ENCODE results near the gene MAP1S.
A peak's percentile ranks its signal among the peaks of the same experiment; 100 is the strongest.

The MAP1S gene

DNA sequence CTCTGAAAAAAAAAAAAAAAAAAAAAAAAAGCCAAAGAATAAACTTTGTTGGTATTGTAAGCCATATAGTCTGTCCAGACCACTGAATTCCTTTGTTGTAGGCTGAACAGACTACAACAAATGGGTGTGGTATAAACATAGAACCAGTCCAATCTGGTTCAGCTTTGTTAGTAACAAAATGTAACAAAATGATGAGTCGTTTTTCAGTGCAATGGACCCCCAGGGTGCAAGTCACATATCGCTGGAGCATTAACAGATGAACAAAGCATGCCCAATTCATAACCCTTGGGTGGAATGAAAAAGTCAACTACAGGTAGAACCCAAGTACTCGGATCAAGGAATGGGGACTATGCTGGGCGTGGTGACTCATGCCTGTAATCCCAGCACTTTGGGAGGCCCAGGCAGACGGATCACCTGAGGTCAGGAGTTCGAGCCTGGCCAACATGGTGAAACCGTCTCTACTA, 18.4 kb downstream of the MAP1S start:
- Histone ChIP-seq H3K9me3 (ENCODE audit: control insufficient read depth in 1 of 2, low read length in 2 of 2) (no peaks in the 10 kb centered on the region), H3K4me3 (ENCODE audit: low read depth in 1 of 2, low read length in 2 of 2) (no peak overlapping the region), H3K27me3 (ENCODE audit: control insufficient read depth in 1 of 2, insufficient read depth in 2 of 2, low read length in 2 of 2) (no peaks in the 10 kb centered on the region), H3K27ac (ENCODE audit: low read depth, low read length) (no peak overlapping the region), H3K9ac (ENCODE audit: low read depth in 1 of 2, low read length in 2 of 2) (no peak overlapping the region), H3K36me3 (ENCODE audit: control insufficient read depth in 1 of 2, insufficient read depth in 2 of 2, low read length in 2 of 2) (peaks cover 10 to 26% of the 10 kb centered on the region in 2 donors), H3K4me1 (ENCODE audit: control insufficient read depth in 1 of 2, insufficient read depth in 2 of 2, low read length in 2 of 2) (no peaks in the 10 kb centered on the region)

DNA sequence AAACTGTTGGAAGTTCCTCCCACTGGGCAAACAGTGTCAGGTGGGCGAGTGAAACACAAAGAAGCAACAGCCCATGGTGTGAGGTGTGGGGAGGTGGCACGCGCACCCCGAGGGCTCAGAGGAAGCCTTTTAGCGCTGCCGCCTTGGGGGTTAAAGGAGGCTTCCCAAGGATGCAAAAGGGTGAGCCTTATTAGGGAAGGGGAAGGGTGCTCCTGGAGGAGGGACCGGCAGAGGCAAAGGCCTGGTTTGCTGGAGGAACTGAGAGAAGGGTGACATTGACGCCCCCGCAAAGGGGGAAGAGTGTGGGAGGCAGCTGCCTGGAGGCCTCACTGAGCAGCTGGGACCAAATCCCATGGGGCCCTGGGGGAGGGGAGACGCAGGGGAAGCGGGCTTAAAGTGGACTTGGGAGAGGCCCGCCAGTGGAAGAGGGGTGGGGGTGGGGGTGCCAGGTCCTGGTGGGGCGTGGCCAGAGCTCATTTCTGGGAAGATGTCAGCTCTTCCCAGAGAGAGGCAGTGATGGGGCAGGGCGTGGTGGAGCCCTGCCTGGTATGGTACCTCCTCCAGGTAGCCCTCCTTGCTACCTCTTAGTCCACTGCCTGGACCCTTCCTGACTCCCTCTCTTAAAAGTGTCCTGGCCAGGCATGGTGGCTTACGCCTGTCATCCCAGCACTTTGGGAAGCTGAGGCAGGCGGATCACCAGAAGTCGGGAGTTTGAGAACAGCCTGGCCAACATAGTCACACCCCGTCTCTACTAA, 20.0 kb downstream of the MAP1S start:
- H3K9me3 ChIP-seq (ENCODE audit: control insufficient read depth in 1 of 2, low read length in 2 of 2) = no peaks in the 10 kb centered on the region
- no peak overlapping the region for H3K9ac ChIP-seq (ENCODE audit: low read depth in 1 of 2, low read length in 2 of 2)
- no peak overlapping the region for H3K4me3 ChIP-seq (ENCODE audit: low read depth in 1 of 2, low read length in 2 of 2)
- peaks cover 5 to 13% of the 10 kb centered on the region in 2 donors for H3K36me3 ChIP-seq (ENCODE audit: control insufficient read depth in 1 of 2, insufficient read depth in 2 of 2, low read length in 2 of 2)
- H3K27ac ChIP-seq (ENCODE audit: low read depth, low read length) = no peak overlapping the region
- no peaks in the 10 kb centered on the region for H3K4me1 ChIP-seq (ENCODE audit: control insufficient read depth in 1 of 2, insufficient read depth in 2 of 2, low read length in 2 of 2)
- H3K27me3 ChIP-seq (ENCODE audit: control insufficient read depth in 1 of 2, insufficient read depth in 2 of 2, low read length in 2 of 2) = no peaks in the 10 kb centered on the region

DNA sequence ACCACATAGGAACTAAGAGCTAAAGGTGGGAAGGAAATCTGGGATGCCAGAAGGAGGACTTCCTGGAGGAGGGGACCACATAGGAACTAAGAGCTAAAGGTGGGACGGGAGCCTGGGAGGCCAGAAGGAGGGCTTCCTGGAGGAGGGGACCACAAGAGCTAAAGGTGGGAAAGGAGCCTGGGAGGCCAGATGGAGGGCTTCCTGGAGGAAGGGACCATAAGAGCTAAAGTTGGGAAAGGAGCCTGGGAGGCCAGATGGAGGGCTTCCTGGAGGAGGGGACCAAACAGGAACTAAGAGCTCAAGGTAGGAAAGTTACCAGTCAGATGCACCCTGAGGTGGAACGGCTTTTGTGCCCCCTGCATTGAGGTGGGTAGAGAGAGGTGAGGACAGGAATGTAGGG, 22.2 kb downstream of the MAP1S start:
- Histone ChIP-seq H3K27ac (ENCODE audit: low read depth, low read length) (no peak overlapping the region), H3K4me3 (ENCODE audit: low read depth in 1 of 2, low read length in 2 of 2) (no peak overlapping the region), H3K27me3 (ENCODE audit: control insufficient read depth in 1 of 2, insufficient read depth in 2 of 2, low read length in 2 of 2) (no peaks in the 10 kb centered on the region), H3K9me3 (ENCODE audit: control insufficient read depth in 1 of 2, low read length in 2 of 2) (no peaks in the 10 kb centered on the region), H3K36me3 (ENCODE audit: control insufficient read depth in 1 of 2, insufficient read depth in 2 of 2, low read length in 2 of 2) (no peaks in the 10 kb centered on the region), H3K9ac (ENCODE audit: low read depth in 1 of 2, low read length in 2 of 2) (no peak overlapping the region), H3K4me1 (ENCODE audit: control insufficient read depth in 1 of 2, insufficient read depth in 2 of 2, low read length in 2 of 2) (no peaks in the 10 kb centered on the region)

DNA sequence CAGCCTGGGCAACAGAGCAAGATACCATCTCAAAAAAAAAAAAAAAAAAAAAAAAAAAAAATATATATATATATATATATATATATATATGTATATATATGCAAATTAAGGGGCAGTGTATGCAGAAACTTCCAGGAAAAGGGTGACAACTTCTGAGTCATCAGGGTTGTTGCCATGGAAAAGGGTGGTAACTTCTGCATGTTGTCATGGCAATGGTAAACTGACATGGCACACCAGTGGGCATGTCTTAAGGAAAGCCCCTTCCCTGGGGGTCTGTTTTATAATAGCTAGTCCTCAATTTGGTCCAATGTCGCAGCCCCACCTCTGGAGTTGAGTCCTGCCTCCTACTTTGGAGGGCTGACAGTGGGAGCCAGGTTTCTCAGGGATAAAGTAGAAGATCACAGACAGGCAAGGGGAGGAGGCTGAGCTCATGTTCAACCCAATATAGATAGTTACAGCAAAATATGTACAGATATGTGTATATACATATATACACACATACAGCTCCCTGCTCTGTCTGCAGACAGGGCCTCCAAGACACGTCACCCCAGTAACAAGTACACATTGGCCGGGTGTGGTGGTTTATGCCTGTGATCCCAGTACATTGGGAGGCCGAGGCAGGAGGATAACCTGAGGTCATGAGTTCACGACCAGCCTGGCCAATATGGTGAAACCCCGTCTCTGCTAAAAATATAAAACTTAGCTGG, 24.7 kb downstream of the MAP1S start:
- no peak overlapping the region for H3K4me3 ChIP-seq (ENCODE audit: low read depth in 1 of 2, low read length in 2 of 2)
- no peaks in the 10 kb centered on the region for H3K27me3 ChIP-seq (ENCODE audit: control insufficient read depth in 1 of 2, insufficient read depth in 2 of 2, low read length in 2 of 2)
- no peak overlapping the region for H3K27ac ChIP-seq (ENCODE audit: low read depth, low read length)
- no peaks in the 10 kb centered on the region for H3K9me3 ChIP-seq (ENCODE audit: control insufficient read depth in 1 of 2, low read length in 2 of 2)
- H3K4me1 ChIP-seq (ENCODE audit: control insufficient read depth in 1 of 2, insufficient read depth in 2 of 2, low read length in 2 of 2) = peaks cover 0 to 11% of the 10 kb centered on the region in 2 donors
- H3K36me3 ChIP-seq (ENCODE audit: control insufficient read depth in 1 of 2, insufficient read depth in 2 of 2, low read length in 2 of 2) = no peaks in the 10 kb centered on the region
- H3K9ac ChIP-seq (ENCODE audit: low read depth in 1 of 2, low read length in 2 of 2) = no peak overlapping the region

DNA sequence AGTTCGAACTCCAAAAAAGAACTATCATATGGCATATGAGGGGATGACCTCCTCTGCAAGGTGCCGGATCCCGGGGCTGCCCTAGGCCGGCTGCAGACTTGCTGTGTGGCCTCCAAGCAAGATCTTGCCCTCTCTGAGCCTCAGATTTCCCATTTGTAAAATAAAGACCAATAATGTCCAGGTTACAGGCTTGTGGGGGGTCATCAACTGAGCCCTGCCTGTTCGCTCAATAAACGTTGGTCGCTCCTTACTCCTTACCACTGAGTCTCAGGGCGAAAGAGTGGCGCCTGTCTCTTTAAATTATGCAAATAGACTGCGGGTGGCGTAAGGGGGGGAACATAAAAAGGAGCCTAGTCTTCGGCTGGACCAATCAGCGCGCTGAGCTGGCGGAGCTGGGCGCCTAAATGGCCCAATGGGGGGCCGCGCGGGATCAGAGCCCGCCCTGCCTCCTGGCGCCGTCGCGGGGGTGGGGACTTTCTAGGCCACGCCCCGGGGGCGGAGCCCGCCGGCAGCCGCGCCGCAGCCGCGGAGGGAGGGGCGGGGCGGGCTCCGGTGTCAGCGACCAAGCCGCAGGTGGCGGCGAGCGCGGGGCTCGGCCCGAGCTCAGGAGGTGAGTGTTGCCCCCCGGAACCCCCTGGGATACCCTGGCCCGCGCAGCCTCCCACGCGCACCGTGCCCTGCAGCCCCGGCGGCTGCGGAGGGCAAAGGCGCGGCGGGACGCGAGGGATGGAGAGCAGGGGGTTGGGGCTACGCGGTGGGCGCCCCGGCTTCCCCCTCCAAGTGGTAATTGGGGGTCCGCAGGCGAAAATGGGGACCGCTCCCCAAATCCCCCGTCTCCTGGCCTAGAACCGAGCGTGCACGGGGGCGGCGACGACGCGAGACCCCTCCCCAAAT, 28.2 kb downstream of the MAP1S start:
- H3K36me3 ChIP-seq (ENCODE audit: control insufficient read depth in 1 of 2, insufficient read depth in 2 of 2, low read length in 2 of 2) = no peaks in the 10 kb centered on the region
- peak overlapping the region; percentile 52 to 62 for H3K4me3 ChIP-seq (ENCODE audit: low read depth in 1 of 2, low read length in 2 of 2)
- H3K9ac ChIP-seq (ENCODE audit: low read depth in 1 of 2, low read length in 2 of 2) = peak overlapping the region; percentile 25
- H3K27ac ChIP-seq (ENCODE audit: low read depth, low read length) = no peak overlapping the region
- peaks cover 0 to 19% of the 10 kb centered on the region in 2 donors for H3K4me1 ChIP-seq (ENCODE audit: control insufficient read depth in 1 of 2, insufficient read depth in 2 of 2, low read length in 2 of 2)
- H3K27me3 ChIP-seq (ENCODE audit: control insufficient read depth in 1 of 2, insufficient read depth in 2 of 2, low read length in 2 of 2) = no peaks in the 10 kb centered on the region
- H3K9me3 ChIP-seq (ENCODE audit: control insufficient read depth in 1 of 2, low read length in 2 of 2) = no peaks in the 10 kb centered on the region

DNA sequence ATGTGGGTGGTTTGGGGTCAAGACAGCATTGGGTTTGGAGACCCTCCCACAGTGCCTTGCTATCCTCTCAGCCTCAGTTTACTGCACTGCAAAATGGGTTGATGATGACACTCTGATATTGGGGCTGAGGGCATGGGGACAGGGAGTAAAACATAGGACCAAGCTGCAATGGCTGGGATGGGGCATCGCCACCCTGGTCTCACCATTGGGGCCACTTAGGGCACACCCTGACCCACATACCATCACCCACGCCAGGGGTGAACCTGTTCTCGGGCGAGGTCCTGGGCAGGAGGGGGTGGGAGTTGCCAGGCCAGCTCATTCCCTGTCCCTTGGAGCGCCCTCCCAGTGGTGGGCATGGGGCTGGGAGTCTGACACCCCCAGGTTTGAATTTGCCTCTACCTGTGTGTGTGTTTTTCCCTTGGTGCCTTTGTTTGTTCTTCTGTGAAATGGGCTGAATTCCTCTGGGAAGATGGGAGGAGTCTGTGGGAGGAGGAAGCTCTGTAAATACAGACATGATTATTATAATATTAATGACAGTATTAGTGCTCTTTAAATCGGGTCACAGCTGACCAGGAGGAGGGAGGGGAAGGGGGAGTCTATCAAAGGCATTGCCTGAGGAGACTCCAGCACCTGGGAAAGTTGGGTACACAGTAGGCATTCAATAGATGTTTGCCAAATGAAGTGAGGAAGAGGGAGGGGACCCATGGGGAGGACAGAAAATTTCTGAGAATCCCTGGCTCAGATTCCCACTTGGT, 29.8 kb downstream of the MAP1S start:
- Histone ChIP-seq H3K27ac (ENCODE audit: low read depth, low read length) (no peak overlapping the region), H3K36me3 (ENCODE audit: control insufficient read depth in 1 of 2, insufficient read depth in 2 of 2, low read length in 2 of 2) (no peaks in the 10 kb centered on the region), H3K9ac (ENCODE audit: low read depth in 1 of 2, low read length in 2 of 2) (no peak overlapping the region), H3K27me3 (ENCODE audit: control insufficient read depth in 1 of 2, insufficient read depth in 2 of 2, low read length in 2 of 2) (no peaks in the 10 kb centered on the region), H3K9me3 (ENCODE audit: control insufficient read depth in 1 of 2, low read length in 2 of 2) (no peaks in the 10 kb centered on the region), H3K4me1 (ENCODE audit: control insufficient read depth in 1 of 2, insufficient read depth in 2 of 2, low read length in 2 of 2) (peaks cover 0 to 19% of the 10 kb centered on the region in 2 donors), H3K4me3 (ENCODE audit: low read depth in 1 of 2, low read length in 2 of 2) (no peak overlapping the region)

DNA sequence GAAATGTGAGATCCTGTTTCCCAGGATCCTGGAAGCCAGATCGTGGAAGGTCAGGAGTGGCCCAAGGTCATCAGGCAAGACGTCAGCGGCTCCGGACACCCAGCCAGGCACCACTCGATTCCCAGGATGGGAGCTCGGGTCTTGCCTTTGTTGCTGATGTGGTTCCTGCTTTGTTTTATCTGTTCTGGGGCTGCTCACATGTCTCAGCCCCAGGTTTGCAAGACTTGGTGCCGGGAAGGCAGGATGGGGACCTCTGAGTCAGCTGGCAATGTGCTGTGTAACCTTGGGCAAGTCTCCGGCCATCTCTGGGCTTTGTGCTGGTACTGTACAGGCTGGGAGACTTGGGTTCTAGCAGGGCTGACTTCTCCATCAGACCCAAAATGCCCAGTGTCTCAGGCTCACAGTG, 30.6 kb downstream of the MAP1S start:
- Histone ChIP-seq H3K9ac (ENCODE audit: low read depth in 1 of 2, low read length in 2 of 2) (no peak overlapping the region), H3K36me3 (ENCODE audit: control insufficient read depth in 1 of 2, insufficient read depth in 2 of 2, low read length in 2 of 2) (no peaks in the 10 kb centered on the region), H3K9me3 (ENCODE audit: control insufficient read depth in 1 of 2, low read length in 2 of 2) (no peaks in the 10 kb centered on the region), H3K27me3 (ENCODE audit: control insufficient read depth in 1 of 2, insufficient read depth in 2 of 2, low read length in 2 of 2) (no peaks in the 10 kb centered on the region), H3K4me3 (ENCODE audit: low read depth in 1 of 2, low read length in 2 of 2) (no peak overlapping the region), H3K4me1 (ENCODE audit: control insufficient read depth in 1 of 2, insufficient read depth in 2 of 2, low read length in 2 of 2) (peaks cover 0 to 19% of the 10 kb centered on the region in 2 donors), H3K27ac (ENCODE audit: low read depth, low read length) (no peak overlapping the region)

DNA sequence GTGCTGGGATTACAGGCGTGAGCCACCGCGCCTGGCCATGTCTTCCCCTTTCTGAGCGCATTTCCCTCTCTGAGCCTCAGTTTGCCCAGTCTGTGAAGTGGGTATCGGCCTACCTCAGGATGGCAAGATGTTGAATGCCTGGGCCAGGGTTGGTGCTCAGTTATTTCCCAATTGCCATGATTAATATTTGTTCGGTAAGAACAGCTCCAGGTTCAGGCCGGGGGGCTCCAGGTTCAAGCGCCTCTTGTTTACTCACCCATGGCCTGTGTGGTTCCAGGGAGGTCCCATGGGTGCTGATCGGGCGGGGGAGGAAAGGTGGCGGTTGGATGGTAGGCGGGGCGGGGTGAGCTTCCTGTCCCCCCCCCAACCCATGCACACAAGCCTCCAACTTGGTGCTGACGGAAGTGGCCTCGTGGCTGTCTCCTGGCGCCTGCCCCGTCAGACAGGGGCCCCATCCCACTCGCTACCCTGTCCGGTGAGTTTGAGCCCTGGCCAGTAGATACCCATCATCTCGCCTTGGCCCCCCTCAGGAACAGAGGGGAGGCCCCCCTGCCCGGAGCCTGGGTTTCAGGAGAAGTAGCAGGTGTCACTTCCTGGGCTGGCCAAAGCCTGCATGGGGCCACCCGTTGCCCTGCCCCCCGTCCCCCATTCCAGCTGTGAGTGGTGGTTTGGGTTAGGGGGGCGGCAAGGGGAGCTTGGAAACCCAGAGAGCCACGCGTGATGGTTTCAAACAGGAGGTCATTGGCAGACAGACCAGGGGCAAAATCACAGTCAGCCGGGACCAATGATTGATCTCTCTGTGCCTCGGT, 32.0 kb downstream of the MAP1S start, which contains the start of gene FCHO1:
FCHO1 (plus strand) TSS at position 375 of the 809 bp plus-strand sequence. CDS start 3,688 bp downstream, outside the sequence.
- peaks cover 6 to 23% of the 10 kb centered on the region in 2 donors for H3K4me1 ChIP-seq (ENCODE audit: control insufficient read depth in 1 of 2, insufficient read depth in 2 of 2, low read length in 2 of 2)

DNA sequence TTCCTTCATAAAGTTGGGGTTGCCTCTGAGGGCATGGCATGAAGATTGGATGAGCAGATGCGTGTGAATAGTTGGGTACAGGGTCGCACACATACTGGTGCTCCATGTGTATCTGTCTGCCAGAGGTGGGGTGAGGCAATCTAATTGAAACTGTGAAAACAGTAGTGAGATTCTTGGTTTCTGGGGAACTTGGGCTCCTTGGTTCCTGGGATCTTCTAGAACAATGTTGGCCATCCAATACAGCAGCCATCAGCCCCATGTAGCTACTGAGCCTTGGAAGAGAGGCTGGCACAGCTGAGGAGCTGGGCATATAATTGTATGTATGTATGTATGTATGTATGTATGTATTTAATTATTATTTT, 32.6 kb downstream of the MAP1S start:
- Histone ChIP-seq H3K9ac (ENCODE audit: low read depth in 1 of 2, low read length in 2 of 2) (peak overlapping the region in 1 of 2 donors; percentile 29), H3K4me3 (ENCODE audit: low read depth in 1 of 2, low read length in 2 of 2) (peak overlapping the region; percentile 46 to 51)

More for the DNA sequence above, 32.0 kb downstream of the MAP1S start, which contains the start of gene FCHO1:
- H3K9me3 ChIP-seq (ENCODE audit: control insufficient read depth in 1 of 2, low read length in 2 of 2) = no peaks in the 10 kb centered on the region
- peak within 1 kb of the TSS in 1 of 2 donors; percentile 29 for H3K9ac ChIP-seq (ENCODE audit: low read depth in 1 of 2, low read length in 2 of 2)
- no peaks in the 10 kb centered on the region for H3K36me3 ChIP-seq (ENCODE audit: control insufficient read depth in 1 of 2, insufficient read depth in 2 of 2, low read length in 2 of 2)
- H3K4me3 ChIP-seq (ENCODE audit: low read depth in 1 of 2, low read length in 2 of 2) = peak within 1 kb of the TSS; percentile 46 to 51
- H3K27ac ChIP-seq (ENCODE audit: low read depth, low read length) = peak within 1 kb of the TSS; percentile 13
- no peaks in the 10 kb centered on the region for H3K27me3 ChIP-seq (ENCODE audit: control insufficient read depth in 1 of 2, insufficient read depth in 2 of 2, low read length in 2 of 2)

More for the DNA sequence above, 32.6 kb downstream of the MAP1S start:
- Histone ChIP-seq H3K27ac (ENCODE audit: low read depth, low read length) (peak overlapping the region; percentile 13), H3K9me3 (ENCODE audit: control insufficient read depth in 1 of 2, low read length in 2 of 2) (no peaks in the 10 kb centered on the region), H3K27me3 (ENCODE audit: control insufficient read depth in 1 of 2, insufficient read depth in 2 of 2, low read length in 2 of 2) (no peaks in the 10 kb centered on the region), H3K4me1 (ENCODE audit: control insufficient read depth in 1 of 2, insufficient read depth in 2 of 2, low read length in 2 of 2) (peaks cover 6 to 23% of the 10 kb centered on the region in 2 donors), H3K36me3 (ENCODE audit: control insufficient read depth in 1 of 2, insufficient read depth in 2 of 2, low read length in 2 of 2) (no peaks in the 10 kb centered on the region)
